GM12878 (cell line): ENCODE results near the gene KCNN1. TPM values are rescaled to one million over a fixed set of nuclear protein-coding genes. Genes with fewer than 3 reads are reported as not detected.
"Not testable (repeated sequence)": the region's sequence is repeated elsewhere in the genome, so short reads cannot be mapped to it uniquely, and the experiment has no call there.

ENCODE experiments used
- ATAC-seq: fragments of 200-7000 bp; cut with Tn5 transposase; 3 replicates; pipeline ENCODE4 v1.9.1; 2020; ENCODE audit warnings: mild to moderate bottlenecking, moderate library complexity
- BruUV-seq: library from RNA; stranded (reverse); fragments of 400-500 nt; replicated peaks from 2 replicates; lab custom pipeline; 2021; lab: Mats Ljungman, UMichigan
- CTCF ChIA-PET: fragments of 300-600 bp; sonication (Branson Sonifier 250); formaldehyde crosslinking; extraction: SDS; loops from one replicate; lab custom pipeline; 2021; ENCODE audit warnings: inconsistent platforms; lab: Yijun Ruan, JAX
- POLR2A ChIA-PET: fragments of 350-600 bp; formaldehyde crosslinking; extraction: SDS; loops from one replicate; lab custom pipeline; 2021; ENCODE audit warnings: inconsistent platforms; lab: Charles Lee
- RAD21 ChIA-PET: fragments of 300-600 bp; sonication (Branson Sonifier 250); formaldehyde crosslinking; loops from one replicate; lab custom pipeline; 2023; ENCODE audit warnings: antibody characterized with exemption; ENCODE audit not compliant: unreplicated experiment; lab: Charles Lee
- SMC1A ChIA-PET: fragments of 300-600 bp; sonication (Branson Sonifier 250); formaldehyde crosslinking; loops from one replicate; lab custom pipeline; 2023; ENCODE audit not compliant: unreplicated experiment, uncharacterized antibody; lab: Charles Lee
- DNase-seq: peaks from one replicate; pipeline ENCODE4 v3.0.0-alpha.2; 2011; ENCODE audit warnings: low read depth, low spot score
- FAIRE-seq: peaks from 3 replicates; lab custom pipeline; 2011; peaks lifted over from hg19 to GRCh38; lab: Jason Lieb, UNC
- H2AFZ ChIP-seq: 2 replicates; pipeline ENCODE4 v1.6.0; 2011; ENCODE audit warnings: low read depth, low read length, control low read depth; ENCODE audit not compliant: control insufficient read depth
- H3K27ac ChIP-seq: 2 replicates; pipeline ENCODE4 v1.5.1; 2011; ENCODE audit warnings: control low read depth; ENCODE audit not compliant: control insufficient read depth, insufficient read depth
- H3K27me3 ChIP-seq, 2 experiments: replicated peaks in 1 of 2; 2 replicates each; pipeline versions ENCODE4 v1.6.0 to v1.6.1; 2011; ENCODE audit warnings: low read length in 1 of 2; ENCODE audit not compliant: control insufficient read depth in 2 of 2, insufficient read depth in 2 of 2
- H3K36me3 ChIP-seq, 2 experiments: 2 replicates each; pipeline ENCODE4 v1.5.1; 2011; ENCODE audit warnings: low read length in 1 of 2; ENCODE audit not compliant: control insufficient read depth in 2 of 2, insufficient read depth in 2 of 2
- H3K4me1 ChIP-seq: 2 replicates; pipeline ENCODE4 v1.6.1; 2011; ENCODE audit warnings: mild to moderate bottlenecking, low read length, moderate library complexity, mixed read lengths; ENCODE audit not compliant: control insufficient read depth, insufficient read depth
- H3K4me2 ChIP-seq: 2 replicates; pipeline ENCODE4 v1.6.0; 2011; ENCODE audit warnings: control low read depth; ENCODE audit not compliant: control insufficient read depth, insufficient read depth
- H3K4me3 ChIP-seq: fragments of 200-600 bp; sonication (generic); 2 replicates; pipeline ENCODE4 v1.5.1; 2016
- H3K79me2 ChIP-seq: 2 replicates; pipeline ENCODE4 v1.6.0; 2011; ENCODE audit warnings: low read length; ENCODE audit not compliant: control insufficient read depth, insufficient read depth
- H3K9ac ChIP-seq: 2 replicates; pipeline ENCODE4 v1.8.0; 2011; ENCODE audit warnings: low read length, control low read depth, mixed read lengths; ENCODE audit not compliant: control insufficient read depth, insufficient read depth
- H3K9me3 ChIP-seq: replicated peaks from 3 replicates; pipeline ENCODE4 v1.5.1; 2011; ENCODE audit warnings: mild to moderate bottlenecking, low read length; ENCODE audit not compliant: control insufficient read depth, insufficient read depth
- H4K20me1 ChIP-seq: 2 replicates; pipeline ENCODE4 v1.6.0; 2011; ENCODE audit not compliant: control insufficient read depth, insufficient read depth
- SREBF1 ChIP-seq: IDR thresholded peaks from 2 replicates; pipeline ENCODE4 v1.6.1; 2012; ENCODE audit warnings: mild to moderate bottlenecking, low read length
- TARDBP ChIP-seq: IDR thresholded peaks from 2 replicates; pipeline ENCODE4 v1.6.1; 2016; ENCODE audit warnings: borderline replicate concordance
- WGBS: methylation state at CpG from one replicate; pipeline ENCODE4 v1.1.6; 2016; ENCODE audit warnings: low lambda C conversion rate; ENCODE audit not compliant: insufficient replicate concordance, insufficient coverage; ENCODE audit errors: missing lambda C conversion rate; 5-methylcytosine and 5-hydroxymethylcytosine counted together
- in situ Hi-C: fragments of 300-500 bp; cut with MboI; formaldehyde crosslinking; loops from 9 replicates; pipeline ENCODE4 v1.14.3; 2018; ENCODE audit warnings: mixed read lengths
- intact Hi-C: fragments of 100-400 bp; cut with micrococcal nuclease; formaldehyde crosslinking; loops from one replicate; pipeline ENCODE4 v1.14.2; 2022; ENCODE audit not compliant: unreplicated experiment
- polyA plus RNA-seq, 11 experiments: library from polyadenylated mRNA; depleted of rRNA in 4 of 11; unstranded in 6 of 11; stranded (reverse) in 5 of 11; fragments of >200 nt; fragmentation: Nextera tagmentation in 4 of 11; fragmentation: Illumina TruSeq in 1 of 11; extraction: Ambion mirVana in 4 of 11; extraction: Trizol in 1 of 11; gene quantifications; 1 replicate in 1 of 11; 2 replicates in 10 of 11; pipeline versions ENCODE4 v1.2.1 to v1.2.3, GENCODE V29; 2011 to 2016; ENCODE audit warnings: inconsistent platforms in 2 of 11, missing spikeins in 2 of 11, low read depth in 1 of 11
- total RNA-seq, 4 experiments: library from RNA; depleted of rRNA in 3 of 4; stranded (reverse); fragments of >200 nt in 3 of 4; fragmentation: Illumina TruSeq in 1 of 4; extraction: Trizol in 1 of 4; gene quantifications; 2 replicates each; pipeline versions ENCODE4 v1.2.1 to v1.2.3, GENCODE V29; 2013 to 2021
- TF ChIP-seq, protein P1 (sequence below): fragments of 450-650 bp; IDR thresholded peaks from 2 replicates; pipeline ENCODE4 v1.6.1; 2017; ENCODE audit warnings: mild to moderate bottlenecking, moderate library complexity
- TF ChIP-seq, protein P2 (sequence below): fragments of 450-650 bp; IDR thresholded peaks from 2 replicates; pipeline ENCODE4 v1.6.1; 2016; ENCODE audit warnings: mild to moderate bottlenecking

Gene KCNN1
- total and polyA plus RNA-seq, 10 of the 15 experiments (the other 5 are each of a cell fraction or from before 2014, with no cell fraction given) = 0.02 to 0.95 (median 0.16) TPM; not detected in 1

DNA sequence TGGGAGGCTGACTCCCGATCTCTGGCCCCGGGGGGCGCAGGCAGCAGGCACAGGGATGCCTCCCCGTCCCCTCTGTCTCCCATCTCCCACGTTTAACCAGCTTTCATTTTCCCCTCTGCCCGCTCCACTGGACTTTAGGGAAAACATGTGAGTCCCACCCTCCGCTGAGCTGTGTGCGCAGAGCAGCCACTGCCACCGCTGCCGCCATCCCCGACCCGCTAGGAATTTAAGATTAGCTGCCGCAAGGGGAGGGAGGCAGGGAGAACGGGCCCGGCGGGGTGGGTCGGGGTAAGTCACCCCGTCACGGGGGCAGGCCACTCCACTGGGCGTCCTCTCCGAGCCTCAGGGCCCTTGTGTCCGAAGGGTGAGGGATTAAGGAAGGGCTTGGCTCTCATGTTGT lies 15.5 kb downstream of the KCNN1 start (continued):
- TF ChIP-seq, protein P1, sequence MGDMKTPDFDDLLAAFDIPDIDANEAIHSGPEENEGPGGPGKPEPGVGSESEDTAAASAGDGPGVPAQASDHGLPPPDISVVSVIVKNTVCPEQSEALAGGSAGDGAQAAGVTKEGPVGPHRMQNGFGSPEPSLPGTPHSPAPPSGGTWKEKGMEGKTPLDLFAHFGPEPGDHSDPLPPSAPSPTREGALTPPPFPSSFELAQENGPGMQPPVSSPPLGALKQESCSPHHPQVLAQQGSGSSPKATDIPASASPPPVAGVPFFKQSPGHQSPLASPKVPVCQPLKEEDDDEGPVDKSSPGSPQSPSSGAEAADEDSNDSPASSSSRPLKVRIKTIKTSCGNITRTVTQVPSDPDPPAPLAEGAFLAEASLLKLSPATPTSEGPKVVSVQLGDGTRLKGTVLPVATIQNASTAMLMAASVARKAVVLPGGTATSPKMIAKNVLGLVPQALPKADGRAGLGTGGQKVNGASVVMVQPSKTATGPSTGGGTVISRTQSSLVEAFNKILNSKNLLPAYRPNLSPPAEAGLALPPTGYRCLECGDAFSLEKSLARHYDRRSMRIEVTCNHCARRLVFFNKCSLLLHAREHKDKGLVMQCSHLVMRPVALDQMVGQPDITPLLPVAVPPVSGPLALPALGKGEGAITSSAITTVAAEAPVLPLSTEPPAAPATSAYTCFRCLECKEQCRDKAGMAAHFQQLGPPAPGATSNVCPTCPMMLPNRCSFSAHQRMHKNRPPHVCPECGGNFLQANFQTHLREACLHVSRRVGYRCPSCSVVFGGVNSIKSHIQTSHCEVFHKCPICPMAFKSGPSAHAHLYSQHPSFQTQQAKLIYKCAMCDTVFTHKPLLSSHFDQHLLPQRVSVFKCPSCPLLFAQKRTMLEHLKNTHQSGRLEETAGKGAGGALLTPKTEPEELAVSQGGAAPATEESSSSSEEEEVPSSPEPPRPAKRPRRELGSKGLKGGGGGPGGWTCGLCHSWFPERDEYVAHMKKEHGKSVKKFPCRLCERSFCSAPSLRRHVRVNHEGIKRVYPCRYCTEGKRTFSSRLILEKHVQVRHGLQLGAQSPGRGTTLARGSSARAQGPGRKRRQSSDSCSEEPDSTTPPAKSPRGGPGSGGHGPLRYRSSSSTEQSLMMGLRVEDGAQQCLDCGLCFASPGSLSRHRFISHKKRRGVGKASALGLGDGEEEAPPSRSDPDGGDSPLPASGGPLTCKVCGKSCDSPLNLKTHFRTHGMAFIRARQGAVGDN = no peak

DNA sequence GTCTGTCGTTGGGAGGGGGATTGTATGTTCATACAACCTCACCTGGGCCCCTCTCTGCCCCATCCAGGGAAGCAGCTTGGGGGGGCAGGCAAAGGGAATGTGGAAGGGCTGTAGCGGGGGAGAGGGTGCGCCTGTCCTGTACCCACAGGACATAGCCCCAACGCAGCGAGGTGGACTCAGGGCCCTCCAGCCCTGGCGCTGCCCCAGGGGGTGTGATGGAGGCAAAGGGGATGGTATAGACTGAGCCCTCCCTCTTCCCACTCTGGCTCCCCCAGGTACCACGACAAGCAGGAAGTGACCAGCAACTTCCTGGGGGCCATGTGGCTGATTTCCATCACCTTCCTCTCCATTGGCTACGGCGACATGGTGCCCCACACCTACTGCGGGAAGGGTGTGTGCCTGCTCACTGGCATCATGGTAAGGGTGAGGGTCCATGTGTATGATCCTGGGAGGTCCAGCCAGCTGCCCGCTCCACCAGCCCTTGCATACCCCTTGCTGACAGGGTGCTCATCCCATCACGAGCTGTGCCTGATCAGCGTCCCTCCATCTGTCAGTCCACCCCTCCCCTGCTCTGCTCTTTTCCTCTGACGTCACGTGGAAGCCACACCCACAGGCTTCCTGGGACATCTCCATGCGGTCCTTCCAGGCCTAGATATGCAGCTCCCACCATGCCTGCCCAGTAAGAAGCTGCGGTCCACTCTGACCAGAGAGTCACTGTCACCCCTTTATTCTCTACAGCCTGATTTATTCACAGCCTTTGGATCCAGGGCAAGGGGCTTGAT lies 18.3 kb downstream of the KCNN1 start:
- Histone ChIP-seq H3K36me3 (no peaks in the 10 kb centered on the region), H4K20me1 (no peaks in the 10 kb centered on the region), H3K9ac (no peak overlapping the region), H3K79me2 (no peaks in the 10 kb centered on the region), H3K4me1 (no peaks in the 10 kb centered on the region), H3K27me3 (no peaks in the 10 kb centered on the region), H3K4me3 (no peak overlapping the region), H2AFZ (no peak overlapping the region), H3K9me3 (no peaks in the 10 kb centered on the region), H3K27ac (no peak overlapping the region), H3K4me2 (no peak overlapping the region)
- ChIA-PET RAD21 (no interaction called here), SMC1A (no interaction called here), CTCF (no interaction called here), POLR2A (no interaction called here)
- no TSS peak for BruUV-seq
- 51% methylated on average over 17 of the region's 17 CpGs for WGBS
- intact Hi-C loops = no loop called here
- TF ChIP-seq TARDBP (no peak), SREBF1 (no peak)
- TF ChIP-seq, protein P2, sequence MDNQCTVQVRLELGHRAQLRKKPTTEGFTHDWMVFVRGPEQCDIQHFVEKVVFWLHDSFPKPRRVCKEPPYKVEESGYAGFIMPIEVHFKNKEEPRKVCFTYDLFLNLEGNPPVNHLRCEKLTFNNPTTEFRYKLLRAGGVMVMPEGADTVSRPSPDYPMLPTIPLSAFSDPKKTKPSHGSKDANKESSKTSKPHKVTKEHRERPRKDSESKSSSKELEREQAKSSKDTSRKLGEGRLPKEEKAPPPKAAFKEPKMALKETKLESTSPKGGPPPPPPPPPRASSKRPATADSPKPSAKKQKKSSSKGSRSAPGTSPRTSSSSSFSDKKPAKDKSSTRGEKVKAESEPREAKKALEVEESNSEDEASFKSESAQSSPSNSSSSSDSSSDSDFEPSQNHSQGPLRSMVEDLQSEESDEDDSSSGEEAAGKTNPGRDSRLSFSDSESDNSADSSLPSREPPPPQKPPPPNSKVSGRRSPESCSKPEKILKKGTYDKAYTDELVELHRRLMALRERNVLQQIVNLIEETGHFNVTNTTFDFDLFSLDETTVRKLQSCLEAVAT = no peak
- no peak for ATAC-seq
- no peak for DNase-seq
- in situ Hi-C loops = loop anchor here (5.0 kb wide), 1 partner anchor 118 kb away; no protein-coding TSS in a partner anchor
- no peak for FAIRE-seq

DNA sequence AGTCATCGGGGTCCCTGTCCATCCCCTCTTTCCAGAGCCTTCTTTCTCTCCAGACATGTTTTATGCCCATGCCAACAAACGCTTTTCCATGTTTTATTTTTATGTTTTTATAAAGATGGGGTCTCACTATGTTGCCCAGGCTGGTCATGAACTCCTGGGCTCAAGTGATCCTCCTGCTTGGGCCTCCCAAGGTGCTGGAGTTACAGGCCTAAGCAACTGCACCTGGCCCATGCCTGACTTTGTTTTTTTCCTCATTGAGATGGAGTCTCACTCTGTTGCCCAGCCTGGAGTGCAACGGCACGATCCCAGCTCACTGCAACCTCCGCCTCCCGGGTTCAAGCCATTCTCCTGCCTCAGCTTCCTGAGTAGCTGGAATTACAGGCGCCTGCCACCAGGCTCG lies 19.7 kb downstream of the KCNN1 start:
- H3K79me2 ChIP-seq, H3K27ac ChIP-seq, intact Hi-C loops, CTCF ChIA-PET, H3K9ac ChIP-seq, ATAC-seq, H3K27me3 ChIP-seq, BruUV-seq, H3K4me1 ChIP-seq, H4K20me1 ChIP-seq, RAD21 ChIA-PET, H2AFZ ChIP-seq, FAIRE-seq, H3K4me2 ChIP-seq, H3K9me3 ChIP-seq, SMC1A ChIA-PET, DNase-seq, POLR2A ChIA-PET, H3K4me3 ChIP-seq, H3K36me3 ChIP-seq: not testable (repeated sequence)
- 46% methylated on average over 8 of the region's 8 CpGs for WGBS
- in situ Hi-C loops = loop anchor here (5.0 kb wide), 1 partner anchor 119 kb away; no protein-coding TSS in a partner anchor
